ENCODE data around the gene PPP1R10. TPM values are rescaled to one million over a fixed set of nuclear protein-coding genes. Genes with fewer than 3 reads are reported as not detected.

PPP1R10 gene
- total RNA-seq, 1 donor from 2014 or later, result 18.8 TPM

DNA sequence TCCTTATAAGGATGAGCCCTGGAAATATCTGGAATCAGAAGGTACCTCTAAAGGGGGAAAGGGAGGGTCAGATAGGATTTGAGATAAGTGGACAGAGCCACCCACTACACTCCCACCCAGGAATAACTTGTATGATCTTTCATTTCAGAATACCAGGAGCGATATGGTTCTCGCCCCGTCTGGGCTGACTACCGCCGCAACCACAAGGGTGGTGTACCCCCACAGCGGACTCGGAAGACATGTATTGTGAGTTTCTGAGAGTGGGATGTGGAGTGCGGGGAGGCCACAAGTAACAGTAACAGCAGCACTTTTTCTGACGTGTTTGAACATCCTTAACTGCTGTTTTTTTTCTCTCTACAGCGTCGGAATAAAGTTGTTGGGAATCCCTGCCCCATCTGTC is 2.5 kb upstream of the PPP1R10 start:
- no peak for DNase-seq

DNA sequence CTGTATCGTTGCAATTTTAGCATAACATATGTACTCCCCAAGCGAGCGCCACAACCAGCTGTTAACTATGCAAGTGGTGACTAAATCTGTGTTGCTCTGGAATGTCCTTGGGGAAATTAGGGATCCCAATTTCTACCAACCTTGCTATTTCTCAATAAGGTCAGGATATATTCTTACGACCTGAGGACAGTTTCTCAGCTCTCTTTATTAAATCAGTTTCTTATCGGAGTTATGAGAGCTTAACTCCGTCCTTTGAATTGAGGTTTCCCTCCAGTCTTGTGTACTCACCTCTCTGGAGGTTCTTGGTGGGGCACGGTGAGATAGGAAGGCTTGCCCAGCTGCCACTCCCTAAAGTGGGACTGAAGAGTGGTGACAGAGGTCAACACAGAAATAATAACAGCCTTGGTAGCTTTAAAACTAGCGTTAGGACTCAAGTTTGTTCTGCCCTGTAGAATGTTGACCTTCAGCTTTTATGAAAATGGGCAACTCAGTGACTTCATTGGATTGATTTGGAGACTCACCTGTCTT is 1.3 kb upstream of the PPP1R10 start:
- DNase-seq, result no peak

DNA sequence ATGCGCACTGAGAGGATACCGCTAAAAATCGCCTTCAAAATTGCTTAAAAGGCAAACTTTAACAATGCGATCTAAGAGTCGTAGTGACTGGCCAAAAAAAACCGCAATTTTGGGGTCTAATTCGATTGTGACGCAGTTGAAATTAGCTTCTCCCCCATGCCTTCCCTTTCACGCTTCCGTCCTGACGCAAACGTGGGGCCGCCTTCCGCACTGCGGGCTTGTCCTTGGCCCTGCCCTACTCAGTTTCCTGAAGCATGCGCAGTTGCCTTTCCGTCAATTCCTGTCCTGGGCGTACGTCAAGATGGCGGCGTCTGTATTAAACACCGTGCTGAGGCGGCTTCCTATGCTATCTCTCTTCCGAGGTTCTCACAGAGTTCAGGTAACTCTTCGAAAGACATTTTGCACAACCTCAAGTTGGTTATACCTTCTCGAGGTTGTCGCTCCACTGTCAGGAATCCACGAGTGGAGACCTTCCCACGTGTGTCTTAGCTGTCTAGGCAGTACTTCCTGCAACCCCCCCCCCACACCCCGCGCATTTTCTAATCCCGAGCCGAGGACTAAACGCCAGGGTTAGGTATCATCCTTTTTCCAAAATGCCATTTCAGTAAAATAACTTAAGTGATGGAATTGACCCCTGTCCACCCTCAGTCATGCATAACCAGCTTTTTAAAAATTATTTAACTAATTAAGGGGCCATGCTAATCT is 674 bp upstream of the PPP1R10 start, which contains the start of gene MRPS18B:
Gene MRPS18B, plus strand, starts transcription at position 276 of the 705 bp plus-strand sequence. Its CDS starts 26 bp downstream, at position 302.
- peak; percentile 100 for DNase-seq

DNA sequence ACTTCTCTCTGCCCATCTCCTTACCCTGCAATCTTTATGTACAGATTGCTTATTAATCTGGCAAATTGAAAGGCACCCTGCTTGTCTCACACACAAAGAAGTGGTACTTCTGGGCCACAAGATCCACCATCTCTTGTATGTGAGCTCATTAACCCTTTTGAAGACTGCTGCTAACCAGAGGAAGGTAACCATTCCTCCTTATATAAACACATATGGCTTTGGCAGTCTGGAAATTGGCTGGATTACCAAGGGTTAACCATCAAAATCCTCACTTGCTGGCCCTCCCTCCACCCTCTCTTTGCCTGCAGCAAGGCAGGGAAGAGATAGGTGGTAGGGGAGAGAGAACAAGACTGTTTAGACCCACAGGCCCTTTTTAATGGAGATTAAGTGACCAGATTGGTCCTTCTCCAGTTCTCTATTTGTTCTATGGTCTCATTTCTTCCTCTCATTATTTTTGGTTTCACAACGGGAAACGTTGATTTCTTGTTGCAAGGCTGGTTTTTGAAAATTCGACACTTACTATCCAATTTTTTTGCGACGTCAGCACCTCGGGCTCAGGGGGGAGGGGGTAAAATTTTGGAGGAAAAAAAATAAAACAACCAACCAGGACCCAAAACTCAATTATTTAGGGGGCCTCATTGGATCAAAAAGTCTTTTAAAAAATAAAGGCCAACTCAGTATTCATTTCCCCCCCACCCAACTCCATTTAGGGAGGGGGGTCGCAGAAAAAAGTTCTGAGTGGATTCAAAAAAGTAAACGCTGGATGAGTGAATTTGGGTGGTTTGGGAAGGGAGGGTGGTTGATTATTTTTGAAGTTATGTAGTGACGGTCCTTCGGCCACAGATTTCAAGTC is 859 bp downstream of the PPP1R10 start:
- DNase-seq, result peak; percentile 80

- DNase-seq, result peak; percentile 95
These were observed 1.7 kb downstream of the PPP1R10 start for GRCh38 chr6:30615219-30615957.

GRCh38 chr6:30614843-30615218 is 2.2 kb downstream of the PPP1R10 start:
- DNase-seq, result peak; percentile 99

GRCh38 chr6:30614044-30614842 is 2.8 kb downstream of the PPP1R10 start:
- peak; percentile 35 for DNase-seq

DNA sequence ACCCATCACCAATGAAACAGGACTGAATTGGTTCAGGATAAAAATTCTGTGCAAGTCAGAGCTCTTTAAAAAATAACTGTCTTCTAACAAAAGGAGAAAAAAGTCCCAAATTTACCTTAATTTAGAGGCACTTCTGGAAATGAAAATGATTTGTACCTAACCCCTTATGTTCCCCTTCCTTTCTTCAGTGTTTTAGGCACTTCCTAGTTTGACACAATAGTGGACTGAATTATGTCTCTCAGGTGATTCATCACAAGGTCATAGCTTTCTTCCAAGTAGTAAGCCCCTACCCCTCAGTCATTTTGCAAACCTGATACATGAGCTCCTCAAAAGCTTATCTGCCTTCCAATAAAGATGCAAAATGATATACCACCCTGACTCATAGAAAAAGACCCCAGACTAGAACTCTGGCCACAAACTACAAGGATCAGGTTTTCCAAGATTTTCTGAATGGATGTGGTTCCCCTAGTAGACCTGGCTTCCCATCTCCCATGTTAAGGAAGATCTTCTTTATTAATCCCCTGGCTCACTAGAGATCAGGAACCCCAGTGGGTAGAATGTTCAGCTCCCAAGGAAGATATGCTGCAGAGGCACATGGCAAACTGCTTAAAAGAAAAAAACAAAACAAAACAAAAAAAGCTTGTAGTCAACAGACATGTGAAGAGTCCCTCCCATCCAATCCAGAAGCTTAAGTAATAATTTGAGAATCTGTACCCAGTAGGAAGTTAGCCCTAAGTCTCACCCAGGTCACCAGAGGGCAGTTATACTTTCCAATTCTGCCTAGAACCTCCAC is 3.6 kb downstream of the PPP1R10 start:
- DNase-seq, result no peak

- DNase-seq, result no peak
These were observed 4.3 kb downstream of the PPP1R10 start for GRCh38 chr6:30612687-30613248.

- no peak for DNase-seq
These were observed 4.8 kb downstream of the PPP1R10 start for GRCh38 chr6:30612213-30612612.

DNA sequence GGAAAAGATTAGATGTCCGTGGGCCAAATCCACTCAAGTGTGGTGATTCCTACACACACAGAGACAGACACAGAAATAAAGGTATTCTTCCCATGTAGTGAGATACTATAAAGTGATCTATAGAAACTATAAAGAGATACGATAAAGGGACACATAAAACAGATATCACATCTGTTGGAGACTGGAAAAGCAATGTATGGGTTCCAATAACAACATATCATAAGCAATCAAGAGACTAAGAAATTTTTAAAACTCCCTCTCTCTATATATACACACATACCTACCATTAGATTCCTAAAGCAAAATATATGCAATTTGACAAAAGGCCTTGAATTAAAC is 5.2 kb downstream of the PPP1R10 start:
- no peak for DNase-seq

GRCh38 chr6:30611150-30611855 is 5.7 kb downstream of the PPP1R10 start:
- no peak for DNase-seq

GRCh38 chr6:30610065-30610464 is 7.0 kb downstream of the PPP1R10 start:
- DNase-seq, result no peak

DNA sequence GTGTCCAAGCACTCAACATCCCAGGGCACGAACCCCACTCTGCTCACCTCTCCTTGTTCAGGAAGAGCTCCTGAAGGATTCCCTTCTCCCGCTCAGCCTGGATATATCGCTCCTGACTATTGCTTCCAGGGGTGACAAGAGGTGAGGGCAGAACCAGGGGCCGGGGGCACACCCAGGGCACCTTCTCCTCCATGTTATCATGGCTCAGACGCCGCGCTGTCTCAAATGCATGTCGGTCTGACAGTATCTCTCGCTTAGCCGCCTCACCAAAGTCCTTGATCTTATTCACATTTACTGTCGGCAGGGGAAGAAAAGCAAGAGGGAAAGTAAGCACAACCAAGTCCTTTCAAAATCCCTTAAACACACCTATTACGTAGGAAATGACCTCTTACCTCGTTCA is 13.1 kb downstream of the PPP1R10 start:
- no peak for DNase-seq

DNA sequence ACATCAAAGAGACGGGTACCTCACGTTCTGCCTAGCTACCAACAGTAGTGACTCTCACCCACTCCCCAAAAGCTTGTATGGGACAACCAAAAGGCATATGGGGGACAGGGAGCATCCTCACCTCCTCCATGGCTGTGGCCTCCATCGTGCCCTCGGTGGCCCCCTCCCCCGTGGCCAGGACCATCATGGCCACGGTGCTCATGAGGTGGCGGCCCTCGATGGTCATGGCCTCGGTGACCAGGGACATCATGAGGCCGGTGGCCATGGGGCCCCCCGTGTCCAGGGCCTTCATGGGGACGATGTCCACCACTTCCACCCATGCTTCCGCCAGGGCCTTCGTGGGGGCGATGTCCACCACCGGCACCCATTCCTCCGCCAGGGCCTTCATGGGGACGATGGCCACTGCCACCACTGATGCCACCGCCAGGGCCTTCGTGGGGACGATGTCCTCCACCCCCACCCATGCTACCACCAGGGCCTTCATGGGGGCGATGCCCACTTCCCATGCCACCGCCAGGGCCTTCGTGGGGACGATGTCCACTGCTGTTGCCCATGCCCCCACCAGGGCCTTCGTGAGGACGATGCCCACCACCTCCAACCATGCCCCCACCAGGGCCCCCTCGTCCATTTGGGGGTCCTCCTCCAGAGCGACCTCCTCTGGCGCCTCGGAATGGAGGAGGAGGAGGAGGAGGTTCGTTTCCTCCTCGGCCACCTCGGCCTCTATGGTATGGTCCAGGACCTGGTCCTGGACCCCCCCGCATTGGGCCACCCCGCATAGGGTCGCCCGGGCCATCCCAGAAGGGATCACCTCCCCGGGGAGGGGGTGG is 15.0 kb downstream of the PPP1R10 start:
- DNase-seq, result no peak

DNA sequence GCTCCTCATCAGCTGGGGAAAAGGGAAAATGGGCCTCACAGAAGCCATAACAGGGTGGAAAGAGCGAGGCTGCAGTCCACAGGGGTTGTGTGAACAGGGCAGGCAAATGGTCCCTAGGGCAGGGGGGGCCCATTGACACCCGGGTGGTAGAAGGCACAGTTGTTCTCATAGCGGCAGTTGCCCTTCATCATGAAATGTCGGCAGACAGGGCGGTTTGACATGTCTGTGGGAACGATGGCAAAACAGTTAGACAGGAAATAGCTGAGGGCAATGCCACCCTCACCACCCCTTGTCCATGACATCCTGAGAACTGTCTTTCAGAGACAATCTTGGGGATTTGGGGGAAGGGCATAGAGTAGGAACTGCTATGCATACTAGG is 15.6 kb downstream of the PPP1R10 start:
- DNase-seq, result no peak

- no peak for DNase-seq
These were observed 16.5 kb downstream of the PPP1R10 start for GRCh38 chr6:30600451-30600961.

GRCh38 chr6:30599625-30600324 is 17.3 kb downstream of the PPP1R10 start:
- no peak for DNase-seq
